C4-2B (cell line): ENCODE results near the gene TMCO4.

Experiments
- ZFX ChIP-seq: fragments of 450-650 bp; IDR thresholded peaks from 2 replicates; pipeline ENCODE4 v1.6.1; 2017
- TF ChIP-seq, protein P1 (sequence below): fragments of 450-650 bp; conservative IDR thresholded peaks from 2 replicates; pipeline ENCODE4 v1.5.1; 2017; ENCODE audit warnings: mild to moderate bottlenecking

DNA sequence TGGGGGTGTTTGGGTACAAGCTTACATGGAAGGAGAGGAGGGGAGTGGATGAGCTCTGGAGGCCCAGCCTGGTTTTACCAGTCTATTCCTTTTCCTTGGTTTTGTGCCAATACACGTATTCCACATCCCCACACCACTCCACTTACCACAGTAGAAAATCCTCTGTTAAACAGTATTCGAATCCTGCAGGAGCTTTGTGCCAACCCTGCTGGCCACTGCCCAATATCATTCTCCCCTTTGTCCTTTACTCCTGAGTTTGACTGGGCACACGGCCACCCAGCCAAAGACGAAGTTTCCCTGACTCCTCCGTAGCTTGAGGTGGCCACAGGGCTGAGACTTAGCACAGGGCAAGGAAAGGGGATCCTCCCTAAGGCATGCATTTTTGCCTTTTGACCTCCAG, 61.6 kb downstream of the TMCO4 start:
- TF ChIP-seq, protein P1, sequence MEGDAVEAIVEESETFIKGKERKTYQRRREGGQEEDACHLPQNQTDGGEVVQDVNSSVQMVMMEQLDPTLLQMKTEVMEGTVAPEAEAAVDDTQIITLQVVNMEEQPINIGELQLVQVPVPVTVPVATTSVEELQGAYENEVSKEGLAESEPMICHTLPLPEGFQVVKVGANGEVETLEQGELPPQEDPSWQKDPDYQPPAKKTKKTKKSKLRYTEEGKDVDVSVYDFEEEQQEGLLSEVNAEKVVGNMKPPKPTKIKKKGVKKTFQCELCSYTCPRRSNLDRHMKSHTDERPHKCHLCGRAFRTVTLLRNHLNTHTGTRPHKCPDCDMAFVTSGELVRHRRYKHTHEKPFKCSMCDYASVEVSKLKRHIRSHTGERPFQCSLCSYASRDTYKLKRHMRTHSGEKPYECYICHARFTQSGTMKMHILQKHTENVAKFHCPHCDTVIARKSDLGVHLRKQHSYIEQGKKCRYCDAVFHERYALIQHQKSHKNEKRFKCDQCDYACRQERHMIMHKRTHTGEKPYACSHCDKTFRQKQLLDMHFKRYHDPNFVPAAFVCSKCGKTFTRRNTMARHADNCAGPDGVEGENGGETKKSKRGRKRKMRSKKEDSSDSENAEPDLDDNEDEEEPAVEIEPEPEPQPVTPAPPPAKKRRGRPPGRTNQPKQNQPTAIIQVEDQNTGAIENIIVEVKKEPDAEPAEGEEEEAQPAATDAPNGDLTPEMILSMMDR, result no peak
- no peak for TF ChIP-seq ZFX
